ENCODE measurements around the gene EME1. TPM values are rescaled to one million over a fixed set of nuclear protein-coding genes. Genes with fewer than 3 reads are reported as not detected.
A peak's percentile ranks its signal among the peaks of the same experiment; 100 is the strongest.

Gene EME1, protein sequence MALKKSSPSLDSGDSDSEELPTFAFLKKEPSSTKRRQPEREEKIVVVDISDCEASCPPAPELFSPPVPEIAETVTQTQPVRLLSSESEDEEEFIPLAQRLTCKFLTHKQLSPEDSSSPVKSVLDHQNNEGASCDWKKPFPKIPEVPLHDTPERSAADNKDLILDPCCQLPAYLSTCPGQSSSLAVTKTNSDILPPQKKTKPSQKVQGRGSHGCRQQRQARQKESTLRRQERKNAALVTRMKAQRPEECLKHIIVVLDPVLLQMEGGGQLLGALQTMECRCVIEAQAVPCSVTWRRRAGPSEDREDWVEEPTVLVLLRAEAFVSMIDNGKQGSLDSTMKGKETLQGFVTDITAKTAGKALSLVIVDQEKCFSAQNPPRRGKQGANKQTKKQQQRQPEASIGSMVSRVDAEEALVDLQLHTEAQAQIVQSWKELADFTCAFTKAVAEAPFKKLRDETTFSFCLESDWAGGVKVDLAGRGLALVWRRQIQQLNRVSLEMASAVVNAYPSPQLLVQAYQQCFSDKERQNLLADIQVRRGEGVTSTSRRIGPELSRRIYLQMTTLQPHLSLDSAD
- total RNA-seq, result 3.1 and 3.6 TPM in 2 replicates

DNA sequence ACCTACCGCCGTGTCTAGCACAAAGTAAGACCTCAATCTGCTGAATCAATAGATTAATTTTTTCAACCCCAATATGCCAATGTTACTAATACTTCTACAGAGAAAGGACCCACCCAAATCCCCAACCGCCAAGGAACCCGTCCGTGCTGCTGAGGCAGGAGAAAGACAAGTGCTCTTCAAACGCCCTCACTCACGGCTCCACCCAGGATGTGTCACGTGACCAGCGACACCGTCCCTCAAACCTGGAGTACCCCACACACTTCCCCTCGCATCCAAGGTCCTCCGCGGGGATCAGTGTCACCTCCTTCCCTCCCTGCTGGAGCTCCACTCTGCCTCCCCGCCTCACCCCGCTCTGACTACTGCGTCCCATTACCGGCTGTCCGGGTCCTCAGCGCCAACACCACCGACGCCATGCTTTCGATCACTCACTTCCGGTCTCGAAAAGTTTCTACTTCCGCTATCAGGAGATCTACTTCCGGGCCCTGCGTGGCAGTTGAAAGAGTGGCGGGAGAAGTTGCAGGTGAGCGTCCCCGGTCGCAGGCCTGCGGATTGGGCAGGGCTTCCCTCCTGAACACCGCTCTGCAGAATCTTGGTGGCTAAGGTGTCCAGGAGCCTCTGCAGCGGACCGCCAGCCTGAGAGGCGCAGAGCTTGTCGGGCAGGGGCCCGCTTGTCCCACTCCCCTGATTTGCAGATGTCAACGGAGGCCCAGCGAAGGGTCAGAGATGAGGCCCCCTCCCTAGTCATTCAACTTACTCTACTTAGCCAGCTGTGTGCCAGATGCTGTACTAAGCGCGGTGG is at the start of gene EME1, which contains the start of gene MRPL27:
Gene EME1 (plus strand): TSS at position 472 of the 799 bp plus-strand sequence. CDS start 1,980 bp downstream, outside the sequence.
Gene MRPL27 (minus strand): TSS at position 427 of the 799 bp plus-strand sequence. CDS start 14 bp downstream, at position 413.
- intact Hi-C loops (cut with micrococcal nuclease), result loop anchor here (1.0 to 2.0 kb wide), 3 partner anchors 24 to 54 kb away; partner anchors contain the start of genes ACSF2 and LRRC59
- CTCF ChIA-PET, result interaction anchor here (0.7 kb wide), 1 partner anchor 24 kb away, joined by 3 read pairs; the partner anchor contains the start of gene LRRC59
- Mint-ChIP-seq H3K4me3 (peak within 1 kb of the TSS; percentile 99), H3K4me1 (peaks cover 20% of the 10 kb centered on the region), H3K27ac (peak within 1 kb of the TSS; percentile 100), H3K36me3 (ENCODE audit: low read depth) (peaks cover 43% of the 10 kb centered on the region), H3K27me3 (no peaks in the 10 kb centered on the region), H3K9me3 (no peaks in the 10 kb centered on the region)
- ATAC-seq (ENCODE audit: low read depth), result peak; percentile 93
- peak; percentile 85 for DNase-seq
- POLR2A ChIA-PET, result interaction anchor here (1.3 to 2.9 kb wide), 4 partner anchors 13 to 27 kb away, joined by 3 to 15 read pairs (median 4); partner anchors contain the start of genes LRRC59 and XYLT2
- no peak for TF ChIP-seq CTCF (IDR thresholded peaks at IDR 0.05)

DNA sequence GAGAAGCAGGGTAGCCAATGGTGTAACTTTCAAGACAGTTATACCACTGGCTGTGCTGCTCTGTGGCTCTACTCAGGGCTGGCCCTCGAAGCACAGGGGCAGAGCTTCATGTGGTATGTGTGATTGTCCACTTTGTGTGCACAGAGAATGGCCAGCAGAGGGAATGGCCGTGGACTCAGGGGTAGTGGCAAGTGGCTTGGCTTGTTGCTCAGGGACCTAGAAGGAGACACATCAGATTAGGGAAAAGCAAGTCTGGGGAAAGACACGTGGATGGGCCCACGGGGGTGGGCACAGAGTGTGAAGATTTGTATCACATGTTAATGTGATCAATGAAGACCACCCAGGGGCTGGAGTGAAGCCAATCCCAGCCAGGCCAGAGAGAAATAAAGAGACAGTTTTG is 47.1 kb upstream of the EME1 start:
- intact Hi-C loops (cut with micrococcal nuclease), result no loop called here
- POLR2A ChIA-PET, result no interaction called here
- ATAC-seq (ENCODE audit: low read depth) (no peak), DNase-seq (no peak)
- TF ChIP-seq CTCF (IDR thresholded peaks at IDR 0.05), result no peak
- Mint-ChIP-seq H3K27me3 (peaks cover 6% of the 10 kb centered on the region), H3K4me1 (no peaks in the 10 kb centered on the region), H3K36me3 (ENCODE audit: low read depth) (no peaks in the 10 kb centered on the region), H3K9me3 (no peaks in the 10 kb centered on the region), H3K27ac (no peak overlapping the region), H3K4me3 (no peak overlapping the region)
- CTCF ChIA-PET, result no interaction called here

DNA sequence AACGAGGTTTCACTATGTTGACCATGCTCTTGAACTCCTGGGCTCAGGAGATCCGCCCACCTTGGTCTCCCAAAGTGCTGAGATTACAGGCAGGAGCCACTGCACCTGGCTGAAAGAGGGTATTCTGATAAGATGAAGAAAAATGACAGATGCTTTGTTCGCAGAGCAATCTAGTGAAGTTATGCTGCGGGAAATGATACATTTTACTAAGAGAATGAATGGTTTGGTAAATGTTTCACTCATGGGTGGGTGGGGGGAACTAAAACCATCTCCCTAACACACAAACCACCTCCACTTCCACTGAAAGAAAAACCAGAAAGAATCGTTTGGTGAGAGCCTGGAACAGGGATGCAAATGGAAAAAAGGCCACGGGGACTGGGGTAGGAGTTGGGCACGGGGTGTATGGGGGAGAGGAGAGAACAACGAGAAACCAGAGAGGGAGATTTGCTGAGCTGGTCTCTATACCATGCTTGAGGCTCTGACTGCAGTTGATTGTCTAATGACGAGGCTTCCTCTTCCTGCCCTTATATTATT is 46.1 kb upstream of the EME1 start:
- intact Hi-C loops (cut with micrococcal nuclease), result no loop called here
- Mint-ChIP-seq H3K4me3 (no peak overlapping the region), H3K27ac (no peak overlapping the region), H3K27me3 (peaks cover 6% of the 10 kb centered on the region), H3K4me1 (no peaks in the 10 kb centered on the region), H3K36me3 (ENCODE audit: low read depth) (no peaks in the 10 kb centered on the region), H3K9me3 (no peaks in the 10 kb centered on the region)
- CTCF ChIA-PET, result no interaction called here
- POLR2A ChIA-PET, result no interaction called here
- TF ChIP-seq CTCF (IDR thresholded peaks at IDR 0.05), result no peak
- no peak for DNase-seq
- ATAC-seq (ENCODE audit: low read depth), result no peak

- Mint-ChIP-seq H3K4me1 (no peaks in the 10 kb centered on the region), H3K9me3 (no peaks in the 10 kb centered on the region), H3K27me3 (peaks cover 12% of the 10 kb centered on the region), H3K27ac (no peak overlapping the region), H3K4me3 (no peak overlapping the region), H3K36me3 (ENCODE audit: low read depth) (no peaks in the 10 kb centered on the region)
- ATAC-seq (ENCODE audit: low read depth) (no peak), DNase-seq (no peak)
- intact Hi-C loops (cut with micrococcal nuclease), result no loop called here
- ChIA-PET POLR2A (no interaction called here), CTCF (no interaction called here)
- no peak for TF ChIP-seq CTCF (IDR thresholded peaks at IDR 0.05)
Observed at GRCh38 chr17:50328363-50329325, 44.4 kb upstream of the EME1 start.
